Stimulated activated CD8-positive, alpha-beta memory T cell treated with anti-CD3 and anti-CD28 coated beads, Interleukin-4, amount 100 ng/mL, for 1 hour (primary cell): ENCODE measurements around the gene FMN2.

Experiments
- DNase-seq, 2 donors: peaks; one replicate each; pipeline ENCODE4 v3.0.0-alpha.2; 2020; ENCODE audit warnings: low read depth in 2 of 2, low spot score in 1 of 2

The FMN2 gene

DNA sequence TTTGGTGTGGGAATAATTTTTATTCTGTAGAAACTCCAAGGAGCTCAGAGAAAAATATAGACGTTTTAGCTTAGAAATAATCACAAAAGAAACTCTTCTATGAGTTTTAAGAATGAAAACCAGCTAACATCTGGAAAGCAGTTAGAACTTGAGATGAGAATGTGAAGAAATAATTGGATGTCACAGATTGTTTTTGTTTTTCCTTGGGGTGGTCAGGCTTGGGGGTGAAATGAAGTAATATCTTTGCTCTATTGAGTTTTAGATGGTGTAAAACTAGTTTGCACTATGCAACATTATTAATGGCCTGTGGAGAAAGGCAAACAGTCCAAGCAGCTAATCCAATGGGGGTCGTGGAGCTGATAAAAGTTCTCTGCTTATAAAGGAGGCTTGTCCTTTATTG, 101.2 kb downstream of the FMN2 start:
- DNase-seq = no peak

DNA sequence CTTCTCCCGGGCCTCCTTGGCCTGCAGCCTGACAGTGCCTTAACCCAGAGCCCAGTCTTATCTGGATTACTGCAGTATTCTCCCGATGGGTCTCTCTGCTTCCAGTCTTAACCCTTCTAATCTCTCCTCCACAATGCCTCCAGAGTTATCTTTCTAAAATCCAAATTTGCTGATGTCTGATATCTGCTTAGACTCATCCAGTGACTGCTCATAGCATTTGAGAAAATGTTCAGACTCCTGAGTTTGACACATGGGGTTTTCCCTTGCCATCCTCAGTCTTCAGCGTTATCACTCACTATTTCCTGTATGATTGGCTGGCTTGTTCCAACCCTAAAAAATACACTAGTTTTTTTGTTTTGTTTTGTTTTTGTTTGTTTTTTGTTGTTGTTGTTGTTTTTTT, 102.0 kb downstream of the FMN2 start:
- no peak for DNase-seq

DNA sequence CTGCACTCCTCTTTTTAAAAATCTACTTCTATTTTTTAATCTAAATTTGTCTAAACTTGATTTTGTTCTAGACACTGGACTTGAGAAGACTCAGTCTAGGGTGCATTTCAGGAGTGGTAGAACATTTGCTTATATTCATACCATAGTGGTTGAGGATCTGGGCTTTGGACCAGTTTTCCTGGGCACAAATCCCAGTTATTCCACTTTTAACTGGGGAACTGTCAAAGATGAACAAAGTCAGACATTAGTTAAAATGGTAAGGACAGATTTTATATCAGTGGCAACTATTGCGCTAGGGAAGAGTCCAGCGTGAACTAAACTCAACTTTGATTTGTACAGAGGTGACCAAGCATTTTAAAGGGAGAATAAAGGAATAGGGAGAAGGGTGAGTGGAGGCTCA, 102.4 kb downstream of the FMN2 start:
- DNase-seq = no peak

- no peak for DNase-seq
These were observed 106.7 kb downstream of the FMN2 start for GRCh38 chr1:240198376-240198775.

- DNase-seq = no peak
These were observed 108.3 kb downstream of the FMN2 start for GRCh38 chr1:240199758-240200645.

- DNase-seq = no peak
These were observed 110.2 kb downstream of the FMN2 start for GRCh38 chr1:240201931-240202330.

- DNase-seq = no peak
These were observed 115.5 kb downstream of the FMN2 start for GRCh38 chr1:240207073-240207709.

DNA sequence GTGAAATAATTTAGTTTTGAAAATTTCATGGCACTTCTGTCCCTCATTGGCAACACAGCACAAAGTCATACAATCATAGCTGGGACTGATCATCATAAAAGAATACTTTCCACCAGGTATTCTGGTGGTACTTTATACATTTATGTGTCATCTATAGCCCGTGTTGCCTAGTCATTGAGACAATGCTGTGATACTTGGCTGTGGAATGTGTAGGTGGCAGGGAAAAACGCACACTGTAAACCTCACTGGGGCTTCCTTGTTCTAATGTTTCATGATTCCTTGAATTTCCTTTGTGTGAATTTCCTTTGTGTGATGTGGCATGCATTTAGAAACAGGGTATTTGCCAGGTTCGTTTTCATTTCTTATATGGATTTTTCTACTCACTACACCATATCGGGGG, 118.3 kb downstream of the FMN2 start:
- DNase-seq = no peak

DNA sequence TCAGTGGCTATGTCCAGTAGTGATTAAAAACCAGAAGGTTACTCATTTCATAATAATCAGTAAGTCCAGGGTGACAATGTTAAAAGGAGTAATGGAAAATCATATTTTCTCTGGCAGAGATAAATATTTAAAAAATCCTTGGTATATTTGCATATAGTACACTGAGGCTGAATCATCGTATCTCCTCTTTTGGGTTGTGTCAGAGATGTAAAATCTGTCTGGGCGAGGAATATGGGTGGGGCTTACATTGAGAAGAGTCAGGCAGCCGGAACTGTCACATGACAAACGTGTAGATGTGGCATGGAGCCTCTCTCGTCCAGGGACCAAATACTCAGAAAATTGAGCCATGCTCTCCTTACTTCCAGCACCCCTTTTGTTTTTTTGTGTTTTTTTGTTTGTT, 120.9 kb downstream of the FMN2 start:
- no peak for DNase-seq

DNA sequence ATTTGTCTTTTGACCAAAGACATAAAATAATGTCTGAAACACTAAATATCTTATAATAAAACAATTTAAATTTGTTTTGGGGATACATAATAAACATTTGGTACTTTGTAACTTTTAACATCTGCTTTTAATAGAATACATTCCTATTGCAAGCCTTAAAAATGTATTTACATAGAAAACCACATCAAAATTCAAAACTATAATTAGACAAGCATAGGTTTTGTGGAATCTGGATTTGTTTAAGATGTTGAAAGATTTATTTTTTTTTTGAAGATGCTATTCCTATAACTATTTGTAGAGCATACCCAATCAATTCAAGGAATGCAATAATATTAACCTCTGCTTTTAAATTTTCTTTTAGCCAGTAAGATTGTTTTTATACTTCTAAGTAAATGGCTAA, 125.7 kb downstream of the FMN2 start:
- no peak for DNase-seq

DNA sequence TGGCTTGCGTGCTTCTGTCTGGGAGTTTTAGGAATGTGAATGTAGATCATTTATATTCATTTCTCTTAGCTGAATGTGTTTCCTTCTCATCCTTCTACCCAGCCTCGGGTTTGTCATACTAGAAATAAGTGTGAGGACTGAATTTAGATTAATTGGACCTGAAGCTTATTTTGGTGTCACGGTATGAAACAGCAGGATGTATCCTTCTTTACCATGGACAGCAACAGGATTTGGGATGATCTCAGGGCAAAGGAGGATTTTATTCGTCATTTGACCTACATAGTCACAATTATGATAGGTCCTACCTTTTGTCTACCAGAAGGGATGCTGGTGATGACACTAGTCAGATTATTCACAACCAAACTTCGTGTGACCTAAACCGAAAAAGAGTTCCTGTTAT, 127.4 kb downstream of the FMN2 start:
- DNase-seq = no peak

- DNase-seq = no peak
These were observed 134.4 kb downstream of the FMN2 start for GRCh38 chr1:240226102-240226501.

DNA sequence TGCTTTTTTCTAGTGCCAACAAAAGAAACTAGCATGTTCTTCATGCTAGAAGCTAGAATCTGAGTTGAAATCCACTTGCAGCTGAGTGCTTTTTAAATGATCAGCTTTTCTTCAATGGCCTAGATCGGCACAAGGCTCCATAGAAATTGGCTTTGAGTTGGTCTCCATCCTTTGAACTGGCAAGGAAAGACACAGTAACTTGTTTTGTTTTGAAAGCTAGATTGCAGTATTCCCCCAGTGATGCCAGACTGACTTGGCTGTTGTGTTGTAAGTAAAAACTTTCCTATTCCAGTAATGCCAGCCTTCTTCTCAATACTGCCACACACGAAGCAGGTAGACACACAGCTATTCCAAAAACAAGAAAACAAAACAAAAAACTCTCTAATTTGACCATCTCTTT, 139.1 kb downstream of the FMN2 start:
- no peak for DNase-seq

GRCh38 chr1:240232530-240232929, 140.8 kb downstream of the FMN2 start:
- DNase-seq = no peak

GRCh38 chr1:240234485-240235210, 143.0 kb downstream of the FMN2 start:
- DNase-seq = no peak

DNA sequence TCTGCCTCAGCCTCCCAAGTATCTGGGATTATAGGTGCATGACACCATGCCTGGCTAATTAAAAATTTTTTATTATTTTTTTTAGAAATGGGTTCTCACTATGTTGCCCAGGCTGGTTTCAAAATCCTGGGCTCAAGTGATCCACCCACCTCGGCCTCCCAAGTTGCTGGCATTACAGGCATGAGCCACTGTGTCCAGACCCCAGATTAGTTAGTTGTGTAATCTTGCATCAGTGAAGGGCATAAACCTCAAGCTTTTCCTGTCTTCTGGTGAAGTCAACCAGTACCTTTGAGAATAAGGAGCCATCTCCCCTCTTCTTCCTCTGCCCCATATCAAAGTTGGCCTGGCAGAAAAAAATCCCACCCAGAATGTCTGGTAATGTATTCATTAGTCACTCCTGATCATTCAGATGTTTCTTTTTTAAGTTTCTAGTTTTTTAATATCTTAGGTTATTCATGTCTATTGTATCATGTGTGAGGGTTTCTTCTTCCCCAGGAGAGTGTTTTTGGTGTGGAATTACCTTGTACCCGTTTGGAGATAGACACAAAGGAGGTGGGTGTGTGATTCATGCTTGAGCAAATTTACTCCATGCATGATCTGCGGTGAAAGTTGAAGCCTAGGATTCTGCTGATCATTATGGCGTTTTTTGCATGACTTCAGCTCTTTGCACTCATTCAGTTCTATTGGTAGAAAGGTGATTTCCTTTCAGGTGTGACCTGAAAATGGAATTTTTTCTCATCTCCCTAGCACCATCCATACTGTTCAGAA, 144.0 kb downstream of the FMN2 start:
- DNase-seq = no peak

DNA sequence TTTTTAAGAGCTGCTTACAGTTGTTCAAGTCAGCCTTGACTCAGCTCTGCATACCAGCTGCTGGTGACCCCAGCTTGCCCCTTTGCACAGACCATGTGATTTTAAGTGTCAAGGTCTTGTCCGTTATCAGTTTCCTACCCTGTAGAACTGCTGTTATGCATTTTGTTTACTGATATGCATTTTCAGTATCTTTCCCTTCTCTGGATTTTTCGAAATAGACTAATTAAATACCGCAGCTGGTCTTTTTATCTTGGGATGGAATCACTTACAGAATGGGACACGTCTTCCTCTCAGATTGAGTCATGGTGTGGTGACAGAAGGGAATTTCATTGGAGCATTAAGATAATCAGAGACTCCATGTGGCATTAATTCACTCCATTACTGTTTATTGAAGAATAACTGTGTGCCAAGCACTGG, 145.6 kb downstream of the FMN2 start:
- DNase-seq = no peak

- DNase-seq = no peak
These were observed 147.6 kb downstream of the FMN2 start for GRCh38 chr1:240239309-240239708.

- DNase-seq = no peak
These were observed 149.6 kb downstream of the FMN2 start for GRCh38 chr1:240241278-240241677.

DNA sequence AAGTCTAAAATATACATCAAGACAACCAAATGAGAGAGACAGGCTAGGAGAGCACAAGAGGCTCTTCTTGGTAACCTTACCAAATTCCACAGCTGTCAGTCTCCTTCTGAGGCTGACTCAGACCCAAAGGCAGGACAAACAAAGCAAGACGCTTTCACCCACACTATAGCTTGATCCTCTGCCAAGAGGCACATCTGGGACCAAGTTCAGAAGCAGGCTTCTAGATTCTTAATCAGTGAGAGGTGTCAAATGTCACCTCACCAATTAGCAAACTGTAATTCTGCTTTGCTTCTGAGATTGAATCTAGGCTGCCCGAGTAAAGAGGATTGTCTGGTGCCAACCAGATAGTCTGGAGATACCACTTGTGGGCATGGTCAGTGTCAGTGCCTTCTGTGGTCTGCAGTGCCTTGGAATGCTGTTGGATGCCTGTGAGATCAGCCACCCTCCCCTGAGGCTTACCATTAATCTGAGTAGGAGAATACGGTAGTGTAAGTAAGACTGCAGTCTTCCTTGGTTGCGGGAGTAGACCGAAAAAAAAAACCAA, 151.0 kb downstream of the FMN2 start:
- no peak for DNase-seq
